NCI-H2227 (cell line): ENCODE results near the gene XKR3.
"Not testable (repeated sequence)": the region's sequence is repeated elsewhere in the genome, so short reads cannot be mapped to it uniquely, and the experiment has no call there.

Source experiments
- DNase-seq: peaks from one replicate; lab custom pipeline; 2025; ENCODE audit not compliant: unreplicated experiment; lab: John Stamatoyannopoulos, UW

The XKR3 gene

GRCh38 chr22:16806401-16806800 is 18.8 kb downstream of the XKR3 start:
- no peak for DNase-seq

GRCh38 chr22:16804882-16805281 is 20.3 kb downstream of the XKR3 start:
- DNase-seq, result no peak

DNA sequence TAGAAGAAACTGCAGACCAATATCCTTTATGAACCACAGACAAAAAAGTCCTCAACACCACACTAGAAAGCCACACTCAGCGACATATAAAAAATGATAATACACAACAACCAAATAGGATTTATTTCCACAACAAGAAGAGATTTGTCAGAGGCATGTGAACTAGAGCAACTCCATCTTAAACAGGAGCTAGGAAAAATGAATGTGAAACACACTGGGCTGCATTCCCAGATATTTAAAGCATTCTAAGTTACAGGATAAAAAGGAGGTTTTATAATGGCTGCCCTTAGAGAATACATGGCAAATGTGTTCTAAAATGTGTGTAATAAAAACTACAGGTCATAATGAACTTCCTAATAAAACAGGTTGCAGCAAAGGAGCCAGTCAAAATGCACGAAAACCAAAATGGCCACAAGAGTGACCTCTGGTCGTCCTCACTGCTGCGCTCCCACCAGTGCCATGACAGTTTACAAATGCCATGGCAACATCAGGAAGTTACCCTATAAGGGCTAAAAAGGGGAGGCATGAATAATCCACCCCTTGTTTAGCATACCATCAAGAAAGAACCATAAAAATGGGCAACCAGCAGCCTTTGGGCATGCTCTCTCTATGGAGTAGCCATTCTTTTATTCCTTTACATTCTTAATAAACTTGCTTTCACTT is 21.8 kb downstream of the XKR3 start:
- no peak for DNase-seq

DNA sequence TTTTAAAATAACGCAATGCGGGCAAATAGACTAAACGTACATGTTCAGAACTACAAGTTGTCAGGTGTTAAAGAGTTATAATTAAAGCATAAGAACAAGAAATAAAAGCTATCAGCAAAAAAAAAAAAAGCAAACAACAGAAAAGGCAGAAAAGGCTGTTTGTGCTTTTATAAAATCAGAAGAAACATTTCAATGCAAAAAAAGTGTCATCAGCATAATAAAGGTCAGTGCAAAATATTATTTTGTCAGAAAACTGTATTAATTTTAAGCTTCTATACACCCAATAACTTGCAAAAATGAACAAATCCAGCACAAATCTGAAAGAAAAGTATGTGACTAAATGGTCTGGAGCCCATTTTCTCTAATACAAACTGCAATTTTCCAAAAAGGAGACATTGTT is 23.6 kb downstream of the XKR3 start:
- DNase-seq, result no peak

- no peak for DNase-seq
Observed at GRCh38 chr22:16801088-16801487, 24.1 kb downstream of the XKR3 start.

GRCh38 chr22:16800358-16800757 is 24.9 kb downstream of the XKR3 start:
- DNase-seq, result no peak

DNA sequence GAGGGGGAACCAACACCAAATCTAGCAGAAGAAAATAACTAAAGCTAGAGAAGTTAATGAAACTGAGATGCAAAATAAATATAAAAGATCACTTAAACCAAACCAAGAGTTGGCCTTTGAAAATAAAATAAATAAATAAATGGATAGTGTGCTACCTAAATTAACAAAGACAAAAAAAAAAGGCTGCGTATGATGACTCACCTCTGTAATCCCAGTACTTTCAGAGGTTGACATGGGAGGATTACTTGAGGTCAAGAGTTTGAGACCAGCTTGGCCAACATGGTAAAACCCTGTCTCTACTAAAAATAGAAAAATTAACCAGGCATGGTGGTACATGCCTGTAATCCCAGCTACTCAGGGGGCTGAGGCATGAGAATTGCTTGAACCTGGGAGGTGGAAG is 29.7 kb downstream of the XKR3 start:
- DNase-seq, result not testable (repeated sequence)

GRCh38 chr22:16793831-16794230 is 31.4 kb downstream of the XKR3 start:
- no peak for DNase-seq

DNA sequence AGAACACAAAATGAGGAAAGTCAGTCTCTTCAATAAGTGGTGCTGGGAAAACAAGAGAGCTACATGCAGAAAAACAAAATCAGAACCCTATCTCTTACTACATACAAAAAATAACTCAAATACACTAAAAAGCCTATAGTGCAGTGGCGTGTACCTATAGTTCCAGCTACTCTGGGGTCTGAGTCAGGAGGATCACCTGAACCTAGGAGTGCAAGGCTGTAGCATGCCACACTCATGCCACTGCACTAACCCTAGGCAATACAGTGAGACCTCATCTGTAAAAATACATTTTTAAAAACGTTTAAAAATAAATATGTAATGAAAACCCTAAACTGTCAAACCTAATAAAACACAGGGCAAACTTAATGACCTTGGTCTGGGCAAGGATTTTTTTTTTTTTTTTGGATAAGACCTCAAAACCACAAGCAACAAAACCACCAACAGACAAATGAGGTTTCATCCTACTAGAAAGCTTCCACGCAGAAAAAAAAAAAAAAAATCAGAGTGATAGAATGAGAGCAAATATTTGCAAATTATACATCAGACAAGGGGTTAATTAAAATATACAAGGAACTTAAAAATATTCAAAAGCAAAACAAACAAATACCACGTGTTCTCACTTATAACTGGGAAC is 35.2 kb downstream of the XKR3 start:
- no peak for DNase-seq

DNA sequence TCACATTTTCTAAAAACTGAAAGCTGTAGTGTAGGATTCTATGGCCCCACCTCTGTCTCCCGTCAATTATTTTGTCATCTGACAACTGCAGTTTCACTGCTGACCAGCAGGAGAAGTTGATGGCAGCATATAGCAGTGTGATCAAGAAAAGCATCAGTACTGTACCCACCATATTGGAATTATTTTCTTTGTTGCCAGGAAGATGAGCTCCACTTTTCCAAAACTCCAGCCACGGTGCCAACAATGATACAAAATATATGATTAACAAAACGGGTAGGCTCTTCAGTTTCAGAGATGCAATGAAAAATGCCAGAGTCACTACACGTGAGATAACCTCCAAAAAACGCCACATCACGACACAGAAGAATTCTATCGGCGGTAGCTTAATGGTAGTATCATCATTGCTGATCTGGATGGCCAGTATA is 41.3 kb downstream of the XKR3 start:
- DNase-seq, result peak; percentile 23

GRCh38 chr22:16783453-16783852 is 41.8 kb downstream of the XKR3 start:
- DNase-seq, result no peak

GRCh38 chr22:16781764-16782329 is 43.4 kb downstream of the XKR3 start:
- no peak for DNase-seq

DNA sequence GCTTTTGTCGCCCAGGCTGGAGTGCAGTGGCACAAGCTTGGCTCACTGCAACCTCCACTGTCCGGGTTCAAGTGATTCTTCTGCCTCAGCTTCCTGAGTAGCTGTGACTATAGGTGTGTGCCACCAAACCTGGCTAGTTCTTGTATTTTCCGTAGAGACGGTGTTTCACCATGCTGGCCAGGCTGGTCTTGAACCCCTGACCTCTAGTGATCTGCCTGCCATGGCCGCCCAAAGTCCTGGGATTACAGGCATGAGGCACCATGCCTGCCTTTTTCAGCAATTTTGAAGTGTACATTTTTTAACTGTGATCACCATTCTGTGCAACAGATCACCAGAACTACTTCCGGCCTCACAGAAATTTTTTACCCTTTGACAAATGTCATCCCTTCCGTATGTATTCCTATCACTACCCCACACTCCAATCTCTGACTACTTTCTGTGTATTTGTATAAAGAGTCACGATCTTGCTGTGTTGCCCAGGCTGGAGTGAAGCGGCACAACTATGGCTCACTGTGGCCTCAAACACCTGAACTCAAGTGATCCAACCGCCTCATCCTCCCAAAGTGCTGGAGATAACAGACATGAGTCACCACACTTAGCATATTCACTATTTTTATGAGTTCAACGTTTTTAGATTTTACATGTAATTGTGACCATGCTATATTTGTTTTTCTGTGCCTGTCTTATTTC is 44.0 kb downstream of the XKR3 start:
- DNase-seq, result no peak

DNA sequence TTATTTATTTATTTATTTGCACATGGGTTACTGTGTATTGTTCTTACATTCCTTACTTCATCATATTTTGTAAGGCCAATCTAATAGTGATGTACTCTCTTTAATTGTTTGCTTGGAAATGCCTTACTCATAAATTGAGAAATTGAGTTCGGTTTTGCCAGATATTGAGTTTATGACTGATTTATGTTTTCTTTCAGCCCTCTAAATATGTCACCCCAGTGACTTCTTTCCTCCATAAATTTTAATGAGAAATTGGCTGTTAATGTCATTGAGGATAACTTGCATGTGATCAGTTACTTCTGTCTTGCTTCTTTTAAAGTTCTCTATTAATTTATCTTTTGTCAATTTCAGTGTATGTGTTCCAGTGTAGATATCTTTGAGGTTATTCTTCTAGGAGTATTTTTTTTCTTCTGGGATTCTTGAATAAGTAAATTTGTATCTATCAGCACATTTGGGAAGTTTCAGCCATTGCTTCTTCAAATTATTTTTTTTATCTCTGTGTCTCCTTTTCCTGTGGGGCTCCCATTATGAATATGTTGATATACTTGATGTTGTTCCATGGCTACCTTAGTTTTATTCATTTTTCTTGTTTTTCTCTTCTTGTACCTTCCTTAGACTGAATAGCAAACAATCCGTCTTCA is 47.8 kb downstream of the XKR3 start:
- no peak for DNase-seq

GRCh38 chr22:16776080-16776479 is 49.1 kb downstream of the XKR3 start:
- no peak for DNase-seq

GRCh38 chr22:16774911-16775500 is 50.2 kb downstream of the XKR3 start:
- DNase-seq, result no peak

DNA sequence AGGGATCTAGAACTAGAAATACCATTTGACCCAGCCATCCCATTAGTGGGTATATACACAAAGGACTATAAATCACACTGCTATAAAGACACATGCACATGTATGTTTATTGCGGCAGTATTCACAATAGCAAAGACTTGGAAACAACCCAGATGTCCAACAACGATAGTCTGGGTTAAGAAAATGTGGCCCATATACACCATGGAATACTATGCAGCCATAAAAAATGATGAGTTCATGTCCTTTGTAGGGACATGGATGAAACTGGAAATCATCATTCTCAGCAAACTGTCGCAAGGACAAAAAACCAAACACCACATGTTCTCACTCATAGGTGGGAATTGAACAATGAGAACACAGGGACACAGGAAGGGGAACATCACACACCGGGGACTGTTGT is 53.6 kb downstream of the XKR3 start:
- not testable (repeated sequence) for DNase-seq

DNA sequence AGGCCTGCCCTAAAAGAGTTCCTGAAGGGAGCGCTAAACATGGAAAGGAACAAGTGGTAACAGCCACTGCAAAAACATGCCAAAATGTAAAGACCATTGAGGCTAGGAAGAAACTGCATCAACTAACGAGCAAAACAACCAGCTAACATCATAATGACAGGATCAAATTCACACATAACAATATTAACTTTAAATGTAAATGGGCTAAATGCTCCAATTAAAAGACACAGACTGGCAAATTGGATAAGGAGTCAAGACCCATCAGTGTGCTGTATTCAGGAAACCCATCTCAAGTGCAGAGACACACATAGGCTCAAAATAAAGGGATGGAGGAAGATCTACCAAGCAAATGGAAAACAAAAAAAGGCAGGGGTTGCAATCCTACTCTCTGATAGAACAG is 57.3 kb downstream of the XKR3 start:
- not testable (repeated sequence) for DNase-seq

- not testable (repeated sequence) for DNase-seq
Observed at GRCh38 chr22:16762224-16762623, 63.0 kb downstream of the XKR3 start.

DNA sequence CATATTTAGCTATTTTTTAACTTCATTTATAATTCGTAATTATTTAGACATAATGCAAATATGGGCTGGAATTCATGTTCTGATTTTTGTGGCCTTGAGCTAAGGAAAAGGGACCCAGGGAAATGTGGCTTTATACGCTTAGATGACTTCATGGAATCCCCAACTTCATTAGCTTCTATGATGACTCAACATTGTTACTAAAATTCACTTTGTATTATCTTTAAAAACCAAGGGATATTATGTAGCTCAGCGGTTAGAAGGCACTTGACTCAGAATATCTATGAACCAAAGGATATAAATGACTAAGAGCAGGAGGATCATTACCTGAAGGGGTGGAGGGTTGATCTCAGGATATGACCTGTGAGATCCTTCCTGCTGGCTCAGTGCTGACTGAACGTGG is 64.8 kb downstream of the XKR3 start:
- DNase-seq, result not testable (repeated sequence)

GRCh38 chr22:16749282-16749681 is 75.9 kb downstream of the XKR3 start:
- DNase-seq, result not testable (repeated sequence)
